GM23338 (cell line): ENCODE data around the gene GCKR.
"Not testable (repeated sequence)": the region's sequence is repeated elsewhere in the genome, so short reads cannot be mapped to it uniquely, and the experiment has no call there.

Source experiments
- CREB1 ChIP-seq: fragments of 250-450 bp; sonication (Bioruptor Pico); IDR thresholded peaks from 2 replicates; pipeline ENCODE4 v1.5.0; 2020; ENCODE audit warnings: low read depth, mild to moderate bottlenecking, moderate library complexity
- ETS1 ChIP-seq: IDR thresholded peaks from 2 replicates; pipeline ENCODE4 v1.6.1; 2016; ENCODE audit warnings: antibody characterized with exemption
- EZH2 ChIP-seq: fragments of 200-600 bp; sonication (generic); IDR thresholded peaks from one replicate; pipeline ENCODE4 v1.8.0; 2017; ENCODE audit warnings: antibody characterized with exemption, mild to moderate bottlenecking, low read depth; ENCODE audit not compliant: unreplicated experiment
- EZH2phosphoT487 ChIP-seq: fragments of 200-600 bp; sonication (generic); IDR thresholded peaks from one replicate; pipeline ENCODE4 v1.8.1; 2018; ENCODE audit warnings: antibody characterized with exemption; ENCODE audit not compliant: unreplicated experiment
- POLR2AphosphoS5 ChIP-seq: IDR thresholded peaks from 2 replicates; pipeline ENCODE4 v1.6.1; 2016; ENCODE audit warnings: antibody characterized with exemption, low read depth
- TF ChIP-seq, protein P1 (sequence below), 2 experiments: fragments of 200-600 bp in 1 of 2; sonication (generic) in 1 of 2; conservative IDR thresholded peaks; 2 replicates each; pipeline versions ENCODE4 v1.5.1 to v1.6.1; 2016 to 2017; ENCODE audit warnings: antibody characterized with exemption in 2 of 2, low read depth in 2 of 2, mild to moderate bottlenecking in 2 of 2, moderate library complexity in 1 of 2
- TF ChIP-seq, protein P2 (sequence below): IDR thresholded peaks from one replicate; pipeline ENCODE4 v1.6.1; 2018; ENCODE audit warnings: antibody characterized with exemption; ENCODE audit not compliant: unreplicated experiment

DNA sequence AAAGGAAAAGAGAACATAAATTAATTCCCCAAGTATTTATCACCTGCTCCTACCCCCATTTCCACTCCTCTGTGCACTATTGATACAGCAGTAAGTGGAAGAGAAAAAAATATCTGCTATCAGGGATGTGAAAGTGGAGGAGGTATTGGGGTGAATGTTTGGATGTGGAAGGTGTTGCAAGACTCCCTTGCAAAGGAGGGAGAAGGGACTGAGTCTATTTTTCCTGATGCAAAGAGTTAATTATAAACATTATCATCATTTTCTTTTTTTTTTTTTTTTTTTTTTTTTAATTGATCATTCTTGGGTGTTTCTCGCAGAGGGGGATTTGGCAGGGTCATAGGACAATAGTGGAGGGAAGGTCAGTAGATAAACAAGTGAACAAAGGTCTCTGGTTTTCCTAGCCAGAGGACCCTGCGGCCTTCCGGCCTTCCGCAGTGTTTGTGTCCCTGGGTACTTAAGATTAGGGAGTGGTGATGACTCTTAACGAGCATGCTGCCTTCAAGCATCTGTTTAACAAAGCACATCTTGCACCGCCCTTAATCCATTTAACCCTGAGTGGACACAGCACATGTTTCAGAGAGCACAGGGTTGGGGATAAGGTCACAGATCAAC lies 42.3 kb downstream of the GCKR start:
- TF ChIP-seq, protein P1, sequence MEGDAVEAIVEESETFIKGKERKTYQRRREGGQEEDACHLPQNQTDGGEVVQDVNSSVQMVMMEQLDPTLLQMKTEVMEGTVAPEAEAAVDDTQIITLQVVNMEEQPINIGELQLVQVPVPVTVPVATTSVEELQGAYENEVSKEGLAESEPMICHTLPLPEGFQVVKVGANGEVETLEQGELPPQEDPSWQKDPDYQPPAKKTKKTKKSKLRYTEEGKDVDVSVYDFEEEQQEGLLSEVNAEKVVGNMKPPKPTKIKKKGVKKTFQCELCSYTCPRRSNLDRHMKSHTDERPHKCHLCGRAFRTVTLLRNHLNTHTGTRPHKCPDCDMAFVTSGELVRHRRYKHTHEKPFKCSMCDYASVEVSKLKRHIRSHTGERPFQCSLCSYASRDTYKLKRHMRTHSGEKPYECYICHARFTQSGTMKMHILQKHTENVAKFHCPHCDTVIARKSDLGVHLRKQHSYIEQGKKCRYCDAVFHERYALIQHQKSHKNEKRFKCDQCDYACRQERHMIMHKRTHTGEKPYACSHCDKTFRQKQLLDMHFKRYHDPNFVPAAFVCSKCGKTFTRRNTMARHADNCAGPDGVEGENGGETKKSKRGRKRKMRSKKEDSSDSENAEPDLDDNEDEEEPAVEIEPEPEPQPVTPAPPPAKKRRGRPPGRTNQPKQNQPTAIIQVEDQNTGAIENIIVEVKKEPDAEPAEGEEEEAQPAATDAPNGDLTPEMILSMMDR (conservative IDR thresholded peaks at IDR 0.05; ENCODE audit: low read depth in 2 of 2), result not testable (repeated sequence)
- TF ChIP-seq POLR2AphosphoS5; EZH2phosphoT487; EZH2; ETS1; CREB1 (CRISPR knock-in tag): not testable (repeated sequence)
- TF ChIP-seq, protein P2, sequence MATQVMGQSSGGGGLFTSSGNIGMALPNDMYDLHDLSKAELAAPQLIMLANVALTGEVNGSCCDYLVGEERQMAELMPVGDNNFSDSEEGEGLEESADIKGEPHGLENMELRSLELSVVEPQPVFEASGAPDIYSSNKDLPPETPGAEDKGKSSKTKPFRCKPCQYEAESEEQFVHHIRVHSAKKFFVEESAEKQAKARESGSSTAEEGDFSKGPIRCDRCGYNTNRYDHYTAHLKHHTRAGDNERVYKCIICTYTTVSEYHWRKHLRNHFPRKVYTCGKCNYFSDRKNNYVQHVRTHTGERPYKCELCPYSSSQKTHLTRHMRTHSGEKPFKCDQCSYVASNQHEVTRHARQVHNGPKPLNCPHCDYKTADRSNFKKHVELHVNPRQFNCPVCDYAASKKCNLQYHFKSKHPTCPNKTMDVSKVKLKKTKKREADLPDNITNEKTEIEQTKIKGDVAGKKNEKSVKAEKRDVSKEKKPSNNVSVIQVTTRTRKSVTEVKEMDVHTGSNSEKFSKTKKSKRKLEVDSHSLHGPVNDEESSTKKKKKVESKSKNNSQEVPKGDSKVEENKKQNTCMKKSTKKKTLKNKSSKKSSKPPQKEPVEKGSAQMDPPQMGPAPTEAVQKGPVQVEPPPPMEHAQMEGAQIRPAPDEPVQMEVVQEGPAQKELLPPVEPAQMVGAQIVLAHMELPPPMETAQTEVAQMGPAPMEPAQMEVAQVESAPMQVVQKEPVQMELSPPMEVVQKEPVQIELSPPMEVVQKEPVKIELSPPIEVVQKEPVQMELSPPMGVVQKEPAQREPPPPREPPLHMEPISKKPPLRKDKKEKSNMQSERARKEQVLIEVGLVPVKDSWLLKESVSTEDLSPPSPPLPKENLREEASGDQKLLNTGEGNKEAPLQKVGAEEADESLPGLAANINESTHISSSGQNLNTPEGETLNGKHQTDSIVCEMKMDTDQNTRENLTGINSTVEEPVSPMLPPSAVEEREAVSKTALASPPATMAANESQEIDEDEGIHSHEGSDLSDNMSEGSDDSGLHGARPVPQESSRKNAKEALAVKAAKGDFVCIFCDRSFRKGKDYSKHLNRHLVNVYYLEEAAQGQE, result not testable (repeated sequence)
